Testis (tissue), 2 donors: Measurements from ENCODE around the gene SNAP25.

Experiments used
- POLR2A ChIP-seq: fragments of 450-650 bp; IDR thresholded peaks from one replicate; pipeline ENCODE4 v1.6.1; 2017; ENCODE audit warnings: antibody characterized with exemption, mild to moderate bottlenecking, moderate library complexity
- TF ChIP-seq, protein P1 (sequence below), 3 experiments: fragments of 450-650 bp in 2 of 3; fragments of 200-600 bp in 1 of 3; sonication (generic) in 1 of 3; IDR thresholded peaks; one replicate each; pipeline ENCODE4 v1.5.1; 2016 to 2019; ENCODE audit warnings: antibody characterized with exemption in 3 of 3, mild to moderate bottlenecking in 2 of 3, moderate library complexity in 1 of 3

DNA sequence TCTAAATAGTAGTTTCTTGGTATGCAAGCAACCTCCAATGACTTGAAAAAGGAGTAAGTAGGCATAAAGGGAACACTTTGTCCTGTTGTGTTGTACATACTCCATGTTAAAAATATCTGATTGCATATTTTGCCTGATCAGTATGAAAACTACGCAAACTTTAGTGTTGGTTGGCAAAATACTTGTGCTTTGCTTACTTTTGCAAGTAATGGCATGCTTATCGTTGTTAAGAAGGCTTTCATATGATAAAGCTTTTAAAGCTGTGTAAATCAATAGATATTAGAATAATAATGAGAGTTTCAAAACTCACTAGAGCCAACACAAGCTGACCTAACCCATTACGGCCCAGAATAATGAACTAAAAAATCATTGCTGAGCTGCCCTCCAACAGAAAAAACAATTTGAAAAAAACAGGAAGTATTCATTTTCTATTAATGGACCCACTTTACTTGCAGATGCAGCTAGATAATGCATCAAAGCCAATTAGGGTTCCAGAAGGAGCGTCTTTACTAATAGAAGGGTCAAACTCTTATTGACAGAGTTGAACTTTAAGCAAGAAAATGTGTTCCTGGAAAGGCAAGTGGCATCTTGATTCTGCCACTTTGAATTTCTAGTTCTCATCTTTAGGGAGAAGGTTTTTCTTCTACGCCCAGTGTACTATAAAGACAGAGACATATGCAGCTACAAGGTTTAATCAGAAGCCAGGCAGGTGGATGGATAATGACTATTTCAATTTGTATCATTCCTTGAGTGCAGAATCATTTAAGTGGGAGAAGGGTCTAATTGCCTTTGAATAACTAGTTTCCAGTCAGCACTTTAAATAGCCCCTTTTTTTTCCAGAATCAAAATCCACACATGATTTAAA is 82.2 kb downstream of the SNAP25 start:
- TF ChIP-seq POLR2A: no peak
- TF ChIP-seq, protein P1, sequence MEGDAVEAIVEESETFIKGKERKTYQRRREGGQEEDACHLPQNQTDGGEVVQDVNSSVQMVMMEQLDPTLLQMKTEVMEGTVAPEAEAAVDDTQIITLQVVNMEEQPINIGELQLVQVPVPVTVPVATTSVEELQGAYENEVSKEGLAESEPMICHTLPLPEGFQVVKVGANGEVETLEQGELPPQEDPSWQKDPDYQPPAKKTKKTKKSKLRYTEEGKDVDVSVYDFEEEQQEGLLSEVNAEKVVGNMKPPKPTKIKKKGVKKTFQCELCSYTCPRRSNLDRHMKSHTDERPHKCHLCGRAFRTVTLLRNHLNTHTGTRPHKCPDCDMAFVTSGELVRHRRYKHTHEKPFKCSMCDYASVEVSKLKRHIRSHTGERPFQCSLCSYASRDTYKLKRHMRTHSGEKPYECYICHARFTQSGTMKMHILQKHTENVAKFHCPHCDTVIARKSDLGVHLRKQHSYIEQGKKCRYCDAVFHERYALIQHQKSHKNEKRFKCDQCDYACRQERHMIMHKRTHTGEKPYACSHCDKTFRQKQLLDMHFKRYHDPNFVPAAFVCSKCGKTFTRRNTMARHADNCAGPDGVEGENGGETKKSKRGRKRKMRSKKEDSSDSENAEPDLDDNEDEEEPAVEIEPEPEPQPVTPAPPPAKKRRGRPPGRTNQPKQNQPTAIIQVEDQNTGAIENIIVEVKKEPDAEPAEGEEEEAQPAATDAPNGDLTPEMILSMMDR (IDR thresholded peaks at IDR 0.05): no peak
